GM19397 (cell line): ENCODE results near the gene ANXA2R.
"Not testable (repeated sequence)": the region's sequence is repeated elsewhere in the genome, so short reads cannot be mapped to it uniquely, and the experiment has no call there.

Experiments used
- ATAC-seq: cut with Tn5 transposase; IDR thresholded peaks from one replicate; pipeline ENCODE4 v1.9.1; 2021; ENCODE audit warnings: mild to moderate bottlenecking, moderate library complexity; ENCODE audit not compliant: unreplicated experiment

Gene ANXA2R, protein sequence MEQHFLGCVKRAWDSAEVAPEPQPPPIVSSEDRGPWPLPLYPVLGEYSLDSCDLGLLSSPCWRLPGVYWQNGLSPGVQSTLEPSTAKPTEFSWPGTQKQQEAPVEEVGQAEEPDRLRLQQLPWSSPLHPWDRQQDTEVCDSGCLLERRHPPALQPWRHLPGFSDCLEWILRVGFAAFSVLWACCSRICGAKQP

DNA sequence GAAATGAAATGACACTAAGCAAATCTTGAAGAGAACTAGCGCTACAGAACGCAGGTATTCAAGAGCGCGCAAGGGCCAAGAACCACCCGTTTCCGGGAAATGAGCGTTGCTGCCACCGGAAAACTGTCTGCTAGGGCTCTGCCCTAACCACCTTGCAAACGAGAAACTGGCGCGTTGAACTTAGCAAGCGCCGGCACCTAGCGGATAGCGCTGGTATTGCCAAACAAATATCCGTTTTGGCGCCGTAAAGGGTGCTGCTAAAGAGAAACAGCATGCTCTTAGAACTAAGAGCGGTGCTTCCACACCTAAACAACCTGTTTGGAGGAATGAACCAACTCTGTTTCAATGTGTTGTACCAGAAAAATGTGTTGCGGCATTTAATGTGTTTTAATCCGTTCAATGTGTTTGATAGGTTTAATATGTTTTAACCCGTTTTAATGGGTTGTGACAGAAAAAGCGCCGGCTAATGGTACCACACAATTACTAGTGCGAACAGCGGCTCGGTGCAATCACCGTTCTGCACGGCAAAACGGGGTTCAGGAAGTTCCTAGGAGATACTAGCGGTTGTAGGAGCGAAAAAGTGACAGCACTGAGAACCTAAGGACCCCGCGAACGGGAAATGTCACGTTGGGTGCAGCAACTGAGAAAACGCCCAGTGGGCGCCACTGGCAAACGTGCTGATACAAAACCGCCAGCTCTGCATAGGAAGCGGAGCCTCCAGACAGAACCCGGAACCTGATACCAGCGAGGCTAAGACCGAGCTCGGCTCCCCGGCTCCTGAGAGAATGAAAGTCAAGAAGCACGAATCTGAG, at the start of gene ANXA2R:
TSS of gene ANXA2R (minus strand) at position 33 of the 812 bp plus-strand sequence. CDS start 273 bp downstream, outside the sequence.
- peak; percentile 37 for ATAC-seq

DNA sequence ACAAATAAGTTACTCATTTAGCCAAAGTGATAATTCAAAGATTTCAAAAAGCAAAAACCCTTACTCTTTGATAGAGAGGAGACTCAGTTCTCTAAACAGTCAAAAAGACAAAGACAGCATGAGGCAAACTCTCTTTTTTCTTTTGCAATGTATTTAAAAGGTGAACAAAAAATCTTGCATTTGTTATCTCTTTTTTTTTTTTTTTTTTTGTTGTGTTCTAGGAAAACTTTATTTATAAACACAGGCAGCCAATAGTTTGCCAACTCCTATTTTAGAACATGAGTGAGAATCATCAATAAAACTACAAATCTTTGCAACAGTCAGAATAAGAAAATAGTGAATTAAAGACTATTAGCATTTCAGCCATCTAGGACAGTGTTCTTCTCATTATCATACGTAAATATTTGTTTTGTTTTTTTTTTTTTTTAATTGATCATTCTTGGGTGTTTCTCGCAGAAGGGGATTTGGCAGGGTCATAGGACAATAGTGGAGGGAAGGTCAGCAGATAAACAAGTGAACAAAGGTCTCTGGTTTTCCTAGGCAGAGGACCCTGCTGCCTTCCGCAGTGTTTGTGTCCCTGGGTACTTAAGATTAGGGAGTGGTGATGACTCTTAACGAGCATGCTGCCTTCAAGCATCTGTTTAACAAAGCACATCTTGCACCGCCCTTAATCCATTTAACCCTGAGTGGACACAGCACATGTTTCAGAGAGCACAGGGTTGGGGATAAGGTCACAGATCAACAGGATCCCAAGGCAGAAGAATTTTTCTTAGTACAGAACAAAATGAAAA, 46.2 kb upstream of the ANXA2R start:
- ATAC-seq = not testable (repeated sequence)

DNA sequence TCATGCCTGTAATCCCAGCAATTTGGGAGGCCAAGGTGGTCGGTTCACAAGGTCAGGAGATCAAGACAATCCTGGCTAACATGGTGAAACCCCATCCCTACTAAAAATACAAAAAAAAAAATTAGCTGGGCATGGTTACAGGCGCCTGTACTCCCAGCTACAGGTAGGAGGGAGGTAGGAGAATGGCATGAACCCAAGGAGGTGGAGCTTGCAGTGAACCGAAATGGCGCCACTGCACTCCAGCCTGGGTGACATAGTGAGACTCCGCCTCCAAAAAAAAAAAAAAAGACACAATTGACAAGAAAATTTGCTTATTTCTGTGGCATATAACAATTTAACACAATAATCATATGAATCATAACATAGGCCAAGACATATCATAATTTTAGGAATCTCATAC, 45.3 kb upstream of the ANXA2R start:
- ATAC-seq = no peak

DNA sequence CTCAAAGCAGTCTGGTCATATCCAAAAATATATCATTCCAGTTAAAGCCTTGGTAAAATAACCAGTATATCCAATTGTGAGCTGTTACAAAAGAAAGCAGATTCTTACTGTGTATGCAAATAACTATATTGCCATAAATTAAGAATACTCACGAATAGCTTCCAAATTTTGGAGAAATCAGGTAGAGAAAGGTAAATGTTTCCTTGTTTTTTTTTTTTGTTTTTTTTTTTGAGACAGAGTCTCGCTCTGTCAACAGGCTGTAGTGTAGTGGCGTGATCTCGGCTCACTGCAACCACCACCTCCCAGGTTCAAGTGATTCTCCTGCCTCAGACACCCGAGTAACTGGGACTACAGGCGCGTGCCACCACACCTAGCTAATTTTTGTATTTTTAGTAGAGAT, 44.3 kb upstream of the ANXA2R start:
- not testable (repeated sequence) for ATAC-seq

DNA sequence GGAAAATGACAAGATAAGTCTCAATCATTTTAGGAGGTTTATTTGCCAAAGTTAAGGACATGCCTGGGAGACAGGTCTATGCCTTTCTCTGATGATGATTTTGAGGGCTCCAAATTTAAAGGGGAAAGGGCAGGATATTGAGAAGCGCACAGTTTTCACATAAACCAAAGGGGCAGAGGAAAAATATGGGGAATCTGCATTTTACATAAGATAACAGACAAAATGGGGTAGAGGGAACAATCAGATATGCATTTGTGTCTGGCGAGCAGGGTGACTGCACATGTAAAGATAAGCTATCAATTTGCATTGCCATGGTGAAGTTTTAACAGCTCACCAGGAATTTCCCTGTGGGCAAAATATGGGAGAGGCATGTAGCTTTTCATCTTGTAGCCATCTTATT, 41.2 kb upstream of the ANXA2R start:
- not testable (repeated sequence) for ATAC-seq

DNA sequence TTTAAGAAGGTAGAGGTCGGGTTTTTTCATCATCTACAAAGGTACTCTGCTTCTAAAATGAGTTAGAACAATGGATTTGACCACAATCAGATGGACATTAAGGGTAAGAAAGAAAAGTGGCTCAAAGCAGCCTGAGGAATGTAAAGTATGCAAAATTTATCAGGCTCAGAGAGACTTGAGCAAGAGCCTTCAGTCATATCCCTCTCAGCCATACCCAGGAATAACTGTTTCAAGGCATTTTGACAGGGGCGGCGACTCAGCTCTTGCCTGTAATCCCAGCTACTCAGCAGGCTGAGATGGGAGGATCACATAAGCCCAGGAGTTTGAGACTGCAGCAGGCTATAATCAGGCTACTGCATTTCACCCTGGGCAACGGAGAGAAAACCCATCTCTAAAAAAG, 38.8 kb upstream of the ANXA2R start:
- no peak for ATAC-seq

DNA sequence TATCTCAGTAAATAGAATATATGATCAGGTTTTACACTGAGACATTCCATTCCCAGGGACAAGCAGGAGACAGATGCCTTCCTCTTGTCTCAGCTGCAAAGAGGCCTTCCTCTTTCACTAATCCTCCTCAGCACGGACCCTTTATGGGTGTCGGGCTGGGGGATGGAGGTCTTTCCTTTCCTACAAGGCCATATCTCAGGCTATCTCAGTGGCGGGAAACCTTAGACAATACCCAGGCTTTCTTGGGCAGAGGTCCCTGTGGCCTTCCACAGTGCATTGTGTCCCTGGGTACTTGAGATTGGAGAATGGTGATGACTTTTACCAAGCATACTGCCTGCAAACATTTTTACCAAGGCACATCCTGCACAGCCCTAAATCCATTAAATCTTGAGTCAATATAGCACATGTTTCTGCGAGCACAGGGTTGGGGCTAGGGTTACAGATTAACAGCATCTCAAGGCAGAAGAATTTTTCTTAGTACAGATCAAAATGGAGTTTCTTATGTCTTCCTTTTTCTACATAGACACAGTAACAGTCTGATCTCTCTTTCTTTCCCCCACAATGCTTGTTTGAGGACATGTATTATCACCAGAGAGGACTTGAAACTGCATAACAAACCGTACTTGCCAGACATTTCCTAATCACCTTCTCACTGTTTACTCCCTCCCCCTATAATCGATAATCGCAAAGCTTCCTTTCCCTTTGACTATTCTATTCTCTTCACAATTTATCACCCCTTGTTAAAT, 37.5 kb upstream of the ANXA2R start:
- not testable (repeated sequence) for ATAC-seq

DNA sequence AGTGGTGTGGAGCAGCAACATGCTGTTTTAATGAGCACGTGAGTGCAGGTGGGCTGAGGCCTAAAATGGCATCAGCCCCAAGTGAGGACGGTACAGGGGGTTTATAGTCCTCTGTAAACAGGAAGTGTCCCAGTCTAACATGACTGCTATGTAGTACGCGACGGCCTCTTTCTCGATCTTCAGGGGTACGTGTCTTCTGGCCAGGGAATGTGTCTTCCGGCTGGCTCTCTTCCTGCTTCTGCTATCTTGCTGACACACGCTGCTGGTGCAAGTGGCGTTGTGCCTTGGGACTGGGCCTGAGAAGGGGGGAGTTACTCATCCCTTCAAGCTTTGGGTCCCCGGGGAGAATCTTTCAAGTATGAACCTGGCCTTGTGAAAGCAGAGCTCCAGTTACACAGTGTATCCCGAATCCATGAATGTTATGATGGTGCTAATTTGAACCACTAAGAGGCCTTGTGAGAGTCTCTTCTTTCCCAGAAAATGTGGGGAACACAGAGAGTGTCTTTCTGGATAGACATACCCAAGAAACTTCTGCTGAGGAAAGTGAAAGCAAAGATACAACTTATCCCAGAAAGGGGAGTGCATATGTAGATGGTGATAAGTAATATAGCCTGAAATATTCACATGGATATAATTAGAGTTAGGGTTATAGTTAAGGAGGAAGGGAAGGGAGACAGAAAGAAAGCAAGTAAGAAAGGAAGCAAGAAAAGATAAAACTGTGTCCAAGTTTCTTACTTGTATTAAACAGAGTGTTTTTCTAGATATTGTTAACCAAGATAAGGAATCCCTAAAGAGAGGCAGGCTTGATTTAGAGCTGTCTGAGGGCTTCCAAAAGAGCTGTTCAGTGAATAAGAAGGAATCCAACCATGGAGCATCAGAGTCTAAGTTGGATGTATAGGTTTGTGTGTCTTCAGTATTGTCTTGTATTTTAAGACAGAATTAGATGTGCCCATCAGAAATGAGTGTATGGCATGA, 35.5 kb upstream of the ANXA2R start:
- ATAC-seq = no peak

DNA sequence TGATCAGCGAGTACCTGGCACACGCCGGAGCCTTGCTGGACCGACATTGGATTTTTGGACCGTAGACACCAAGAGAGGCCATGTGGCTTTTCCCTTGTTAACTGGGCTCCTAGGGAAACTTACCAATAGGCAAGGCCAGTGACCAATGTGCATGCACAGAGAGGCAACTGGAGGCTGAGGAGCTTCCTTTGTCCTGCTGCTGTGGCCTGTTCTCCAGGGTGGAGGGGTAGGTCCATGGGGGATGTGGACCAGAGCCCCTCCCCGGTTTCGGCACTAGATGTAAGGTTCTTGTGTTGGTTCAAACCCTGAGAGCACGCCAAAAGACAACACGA, 34.8 kb upstream of the ANXA2R start:
- no peak for ATAC-seq

DNA sequence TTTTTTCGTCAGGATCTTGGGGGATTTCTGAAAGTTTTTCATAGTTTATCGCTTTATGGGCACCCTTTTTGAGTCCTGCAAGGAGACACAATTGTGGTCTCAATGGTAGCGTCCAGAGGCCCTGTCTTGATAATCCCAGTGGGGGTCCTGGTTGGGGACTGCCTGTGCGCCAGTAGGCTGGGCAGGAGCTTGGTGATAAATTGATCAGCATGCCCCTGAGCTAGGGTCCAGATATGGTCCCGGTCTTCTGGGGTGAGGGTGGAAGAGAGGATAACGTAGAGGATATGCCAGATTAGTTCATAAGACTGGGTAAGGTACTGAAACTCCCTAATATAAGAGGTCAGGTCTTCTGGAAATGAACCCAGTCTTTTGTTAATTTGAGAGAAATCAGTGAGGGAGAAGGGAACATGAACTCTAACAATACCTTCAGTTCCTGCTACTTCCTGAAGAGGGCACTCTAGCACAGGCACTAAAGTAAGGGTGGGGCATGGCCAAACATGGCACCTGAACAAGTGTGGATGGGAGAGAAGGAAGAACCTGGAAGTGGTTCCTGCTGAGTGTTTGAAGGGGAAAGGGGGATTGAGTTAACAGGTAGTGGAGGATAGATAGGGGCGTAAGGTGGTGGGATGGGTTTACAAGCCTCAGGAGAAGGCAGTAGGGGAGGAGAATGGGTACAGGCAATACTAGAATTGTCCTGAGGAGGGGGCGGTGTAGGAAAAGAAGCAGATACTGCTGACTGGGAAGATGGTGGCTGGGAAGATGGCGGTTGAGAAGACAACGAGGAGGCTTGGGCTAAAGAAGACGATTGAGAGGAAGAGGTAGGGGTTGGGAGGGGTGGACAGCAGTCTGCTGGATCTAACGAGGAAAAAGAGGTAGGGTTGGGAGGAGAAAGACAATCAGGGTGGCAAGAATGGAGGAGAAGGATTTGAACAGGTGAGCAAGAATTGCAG, 33.8 kb upstream of the ANXA2R start:
- ATAC-seq = no peak

DNA sequence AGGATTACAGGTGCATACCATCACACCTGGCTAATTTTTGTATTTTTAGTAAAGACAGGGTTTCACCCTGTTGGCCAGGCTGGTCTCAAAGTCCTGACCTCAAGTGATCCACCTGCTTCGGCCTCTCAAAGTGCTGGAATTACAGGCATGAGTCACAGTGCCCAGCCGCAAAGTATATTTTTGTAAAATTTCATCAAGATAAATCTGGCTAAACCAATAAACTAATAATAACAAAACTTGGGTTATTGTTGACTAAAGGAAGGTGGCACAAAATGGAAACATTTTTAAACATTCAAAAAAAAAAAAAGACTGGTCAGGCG, 29.2 kb upstream of the ANXA2R start:
- ATAC-seq = not testable (repeated sequence)

DNA sequence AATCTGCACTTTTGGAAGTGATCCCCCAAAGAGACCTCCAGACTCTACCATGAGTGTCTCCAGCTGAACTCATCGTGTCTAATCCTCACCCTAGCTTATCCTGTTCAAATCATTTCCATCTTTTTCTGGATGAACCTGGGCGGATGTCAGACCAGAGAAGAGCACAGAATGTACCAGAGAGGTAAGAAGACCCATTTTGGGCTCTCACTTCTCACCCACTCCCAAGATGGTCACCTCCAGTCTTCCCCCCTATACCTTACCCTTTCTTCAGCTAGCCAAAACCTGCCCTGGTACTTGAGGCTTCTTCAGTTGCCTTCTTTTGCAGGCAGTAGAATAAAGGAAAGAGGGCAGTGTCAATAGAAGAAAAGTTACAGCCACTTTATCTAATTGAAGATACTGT, 27.9 kb upstream of the ANXA2R start:
- ATAC-seq = no peak

DNA sequence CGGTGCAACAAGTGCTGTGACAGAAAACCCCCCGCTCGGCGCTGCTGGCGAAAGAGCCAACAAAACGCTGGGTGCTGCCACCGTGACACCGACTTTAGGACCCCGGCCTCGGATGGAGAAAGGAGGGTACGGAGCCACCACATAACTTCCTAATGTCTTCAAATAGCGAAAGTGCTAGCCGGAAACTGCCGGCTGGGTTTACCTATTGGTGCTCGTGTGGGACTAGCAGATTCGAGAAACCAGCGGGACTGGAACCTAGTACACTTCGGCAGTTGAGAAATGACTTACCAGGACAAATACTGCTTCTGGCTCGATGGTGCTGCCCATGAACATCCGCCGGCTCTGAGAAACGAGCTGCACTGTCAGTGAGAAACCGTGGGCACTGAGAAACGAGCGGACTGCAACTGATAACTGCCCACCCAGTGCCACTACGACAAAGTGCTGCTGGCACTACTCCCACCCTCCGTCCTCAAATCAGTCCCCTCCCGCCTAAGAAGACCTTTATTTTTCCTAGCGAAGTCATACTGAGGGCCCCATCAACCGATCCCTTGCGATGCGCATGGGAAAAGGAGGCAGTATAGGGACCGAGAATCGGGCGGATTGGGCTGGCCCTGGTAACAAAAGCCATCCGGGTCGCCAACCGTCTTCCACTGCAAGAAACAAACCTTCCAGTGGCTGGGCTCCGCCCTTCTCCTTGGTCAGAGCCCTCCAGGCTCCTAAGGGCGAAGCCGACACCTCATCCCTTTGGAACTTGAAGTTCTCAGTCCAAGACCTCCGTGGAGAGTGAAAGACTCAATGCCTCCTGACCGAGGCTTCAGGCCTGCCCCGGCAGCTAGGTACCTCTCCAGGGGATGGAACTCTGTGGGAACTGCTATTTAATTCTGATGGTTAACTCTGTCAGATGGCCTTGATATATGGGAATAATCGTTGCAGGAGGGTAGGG, 27.0 kb upstream of the ANXA2R start:
- peak; percentile 33 for ATAC-seq

DNA sequence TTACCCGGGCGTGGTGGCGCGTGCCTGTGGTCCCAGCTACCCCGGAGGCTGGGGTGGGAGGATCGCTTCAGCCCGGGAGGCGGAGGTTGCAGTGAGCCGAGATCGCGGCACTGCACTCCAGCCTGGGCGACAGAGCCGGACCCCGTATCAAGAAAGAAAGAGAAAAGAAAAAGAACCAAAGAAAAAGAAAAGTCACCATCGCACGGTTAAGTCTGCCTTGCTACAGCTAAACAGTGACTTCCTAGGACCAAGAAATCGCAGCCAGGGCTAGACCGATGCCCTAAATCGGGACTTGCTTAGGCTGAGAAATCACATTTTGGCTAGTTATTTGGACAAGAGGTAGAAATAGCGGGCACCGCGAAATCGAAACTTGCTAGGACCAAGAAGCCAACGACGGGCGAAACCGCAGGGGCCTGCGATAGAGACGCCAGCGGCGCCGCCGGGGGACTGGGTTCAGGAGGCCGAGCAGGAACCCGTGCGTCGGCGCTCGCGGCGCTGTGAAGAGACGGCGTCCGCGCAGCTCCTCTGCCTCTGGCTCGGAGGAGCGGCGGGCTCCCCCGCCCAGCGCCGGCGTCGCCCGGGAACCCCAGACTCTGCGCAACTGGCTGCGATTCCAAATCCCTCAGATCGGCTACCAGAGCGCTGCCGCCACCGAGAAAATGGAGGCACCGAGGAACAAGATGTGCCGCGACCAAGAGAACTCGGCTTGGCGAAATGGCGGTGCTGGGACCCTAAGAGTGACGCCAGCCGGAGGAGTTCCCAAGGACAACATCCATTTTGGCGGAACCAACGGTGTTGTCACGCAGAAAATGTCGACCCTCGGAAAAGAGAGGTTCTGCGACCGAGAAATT, 26.1 kb upstream of the ANXA2R start:
- peak; percentile 38 for ATAC-seq

DNA sequence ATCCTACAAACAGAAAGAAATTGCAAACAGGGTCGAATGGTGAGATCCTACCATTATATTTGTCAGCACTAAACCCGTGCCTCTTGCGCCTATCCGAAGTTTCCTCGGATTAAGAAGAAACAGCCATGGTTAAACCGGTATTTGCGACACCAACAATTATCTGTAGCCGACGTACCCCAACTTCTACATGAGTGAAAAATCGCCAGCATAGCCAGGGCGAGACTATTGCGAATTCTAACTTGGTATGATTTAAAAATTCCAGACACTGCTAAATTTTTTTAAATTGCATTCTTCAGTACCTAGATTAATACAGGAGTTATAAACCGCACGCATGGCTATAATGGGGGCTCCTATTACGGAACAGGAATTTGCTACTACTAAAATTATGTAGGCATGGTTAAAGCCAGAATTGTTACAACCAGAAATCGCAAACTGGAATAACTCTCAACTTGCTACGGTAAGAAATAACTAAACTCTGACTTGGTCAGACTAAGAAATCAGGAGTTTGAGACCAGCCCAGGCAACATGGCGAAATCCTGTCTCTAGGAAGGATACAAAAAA, 25.3 kb upstream of the ANXA2R start:
- no peak for ATAC-seq

DNA sequence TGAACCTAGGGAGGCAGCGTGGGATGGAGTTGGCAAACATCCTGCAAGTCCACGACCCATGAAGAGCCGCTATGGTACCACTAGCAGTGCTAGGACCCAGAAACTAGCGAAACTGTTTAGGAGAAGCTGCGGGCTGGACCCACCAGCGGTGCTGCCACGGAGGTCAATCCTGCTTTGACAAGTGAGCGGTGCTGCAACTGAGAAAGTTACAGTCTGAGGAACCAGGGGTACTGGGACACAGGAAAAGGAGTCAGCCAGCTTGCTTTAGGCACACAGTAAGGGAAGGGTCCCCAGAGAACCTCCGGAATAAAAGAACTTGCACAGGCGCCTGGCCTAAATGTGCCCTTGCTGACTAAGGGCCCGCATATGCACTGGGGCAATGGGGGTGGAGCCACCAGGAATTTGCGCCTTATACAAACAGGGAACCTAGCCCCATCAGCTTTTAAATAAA, 23.6 kb upstream of the ANXA2R start:
- ATAC-seq = no peak
